Osteoblast (primary cell): ENCODE measurements around the gene FOXD4L5. TPM values are rescaled to one million over a fixed set of nuclear protein-coding genes. Genes with fewer than 3 reads are reported as not detected.
"Not testable (repeated sequence)": the region's sequence is repeated elsewhere in the genome, so short reads cannot be mapped to it uniquely, and the experiment has no call there.

ENCODE experiments used
- DNase-seq: peaks from one replicate; pipeline ENCODE4 v3.0.0; 2011; ENCODE audit warnings: low spot score, mixed read lengths; ENCODE audit not compliant: insufficient read length; ENCODE audit errors: missing footprints
- H2AFZ ChIP-seq: 2 replicates; pipeline ENCODE4 v1.6.0; 2011; ENCODE audit warnings: mild to moderate bottlenecking, low read length
- H3K27ac ChIP-seq: 2 replicates; pipeline ENCODE4 v1.5.1; 2011; ENCODE audit warnings: mild to moderate bottlenecking, low read depth, low read length, moderate library complexity
- H3K27me3 ChIP-seq: 2 replicates; pipeline ENCODE4 v1.6.0; 2012; ENCODE audit warnings: mild to moderate bottlenecking, control low read depth, inconsistent platforms, low read length, moderate library complexity; ENCODE audit not compliant: insufficient read depth
- H3K36me3 ChIP-seq: 2 replicates; pipeline ENCODE4 v1.5.1; 2011; ENCODE audit warnings: mild to moderate bottlenecking, low read length, control low read depth, moderate library complexity; ENCODE audit not compliant: insufficient read depth
- H3K4me1 ChIP-seq: 2 replicates; pipeline ENCODE4 v1.5.1; 2011; ENCODE audit warnings: mild to moderate bottlenecking, low read length, control low read depth, moderate library complexity; ENCODE audit not compliant: insufficient read depth
- H3K4me2 ChIP-seq: 2 replicates; pipeline ENCODE4 v1.6.0; 2011; ENCODE audit warnings: mild to moderate bottlenecking, low read length; ENCODE audit not compliant: insufficient read depth
- H3K4me3 ChIP-seq: fragments of 200-600 bp; sonication (generic); 3 replicates; pipeline ENCODE4 v1.5.1; 2012; ENCODE audit warnings: mild to moderate bottlenecking, low read length, inconsistent platforms; ENCODE audit not compliant: insufficient read depth
- H3K79me2 ChIP-seq: 2 replicates; pipeline ENCODE4 v1.6.0; 2012; ENCODE audit warnings: mild to moderate bottlenecking, low read length, control low read depth, inconsistent platforms; ENCODE audit not compliant: insufficient read depth
- H3K9me3 ChIP-seq: 2 replicates; pipeline ENCODE4 v1.5.1; 2011; ENCODE audit warnings: low read depth, low read length, control low read depth
- H4K20me1 ChIP-seq: 2 replicates; pipeline ENCODE4 v1.6.0; 2012; ENCODE audit warnings: mild to moderate bottlenecking, low read length, control low read depth; ENCODE audit not compliant: insufficient read depth
- small RNA-seq: library from RNA; depleted of rRNA; stranded (forward); fragments of <200 nt; gene quantifications from one replicate; pipeline ENCODE3, GENCODE V24; 2012
- total RNA-seq: library from RNA; depleted of rRNA; stranded (reverse); fragments of >200 nt; gene quantifications from 2 replicates; pipeline ENCODE4 v1.2.3, GENCODE V29; 2012

Gene FOXD4L5
- under 0.01 TPM in 1 of 2 replicates, not detected in the other for total RNA-seq

- not testable (repeated sequence) for H3K27ac ChIP-seq, H3K9me3 ChIP-seq, H3K36me3 ChIP-seq, H3K4me3 ChIP-seq, H3K4me2 ChIP-seq, H3K4me1 ChIP-seq, H3K79me2 ChIP-seq, DNase-seq, H2AFZ ChIP-seq, H3K27me3 ChIP-seq, H4K20me1 ChIP-seq
Observed at GRCh38 chr9:65285109-65285508, at the start of gene FOXD4L5. TSS of gene FOXD4L5 (minus strand) at chr9:65285209. CDS start at chr9:65284377, 832 bp downstream.

GRCh38 chr9:65283943-65284342 is 1.1 kb downstream of the FOXD4L5 start:
- H3K27ac ChIP-seq, H3K4me2 ChIP-seq: not testable (repeated sequence)

GRCh38 chr9:65282976-65283375 is 2.0 kb downstream of the FOXD4L5 start:
- not testable (repeated sequence) for H3K4me2 ChIP-seq, H3K27me3 ChIP-seq, H4K20me1 ChIP-seq, H3K4me1 ChIP-seq, H3K79me2 ChIP-seq, H2AFZ ChIP-seq, DNase-seq, H3K9me3 ChIP-seq, H3K27ac ChIP-seq, H3K4me3 ChIP-seq, H3K36me3 ChIP-seq

More at GRCh38 chr9:65283943-65284342, 1.1 kb downstream of the FOXD4L5 start:
- H3K9me3 ChIP-seq, H3K4me1 ChIP-seq, H3K79me2 ChIP-seq, H3K4me3 ChIP-seq, H4K20me1 ChIP-seq, DNase-seq, H3K27me3 ChIP-seq, H2AFZ ChIP-seq, H3K36me3 ChIP-seq: not testable (repeated sequence)

Small RNAs within 50 kb of the gene (small RNA-seq; reads per million reads assigned to genes)
- gene IGKV1OR9-1: not detected
